ENCODE results near the gene CCDC154.

- no peak for TF ChIP-seq EZH2 (IDR thresholded peaks at IDR 0.05; ENCODE audit: insufficient read depth, poor library complexity, severe bottlenecking)
- no peak for TF ChIP-seq EZH2phosphoT487 (IDR thresholded peaks at IDR 0.05; ENCODE audit: insufficient read depth, low read depth)
Measured at GRCh38 chr16:1448536-1449116, 4.3 kb upstream of the CCDC154 start.
